GM12891 (cell line): Measurements from ENCODE around the gene CGNL1.

ENCODE experiments used
- POLR2A ChIP-seq: IDR thresholded peaks from 2 replicates; pipeline ENCODE4 v1.6.1; 2011; ENCODE audit warnings: low read depth, low read length, control low read depth
- POLR2AphosphoS5 ChIP-seq: IDR thresholded peaks from 2 replicates; pipeline ENCODE4 v1.6.1; 2011; ENCODE audit warnings: low read depth, low read length, control low read depth
- SPI1 ChIP-seq: IDR thresholded peaks from 2 replicates; pipeline ENCODE4 v1.6.1; 2011; ENCODE audit warnings: low read depth, low read length, control low read depth

GRCh38 chr15:57332326-57332725, 44.0 kb upstream of the CGNL1 start:
- TF ChIP-seq POLR2A, result no peak
- TF ChIP-seq POLR2AphosphoS5, result no peak
- TF ChIP-seq SPI1, result no peak
